H9 (cell line): Measurements from ENCODE around the gene KATNIP. TPM values are rescaled to one million over a fixed set of nuclear protein-coding genes. Genes with fewer than 3 reads are reported as not detected.
A peak's percentile ranks its signal among the peaks of the same experiment; 100 is the strongest.

Source experiments
- DNase-seq: peaks from one replicate; pipeline ENCODE4 v3.0.0-alpha.2; 2017
- H2AFZ ChIP-seq: one replicate; pipeline ENCODE4 v1.6.1; 2013; ENCODE audit warnings: mild to moderate bottlenecking, low read length, control low read depth, moderate library complexity
- H2AK5ac ChIP-seq: 2 replicates; pipeline ENCODE4 v1.6.1; 2013; ENCODE audit warnings: low read length, control low read depth, mixed read lengths; ENCODE audit not compliant: insufficient read length
- H2BK120ac ChIP-seq: one replicate; pipeline ENCODE4 v1.6.1; 2013; ENCODE audit warnings: low read depth, mild to moderate bottlenecking, low read length, control low read depth, inconsistent platforms; ENCODE audit not compliant: poor library complexity, severe bottlenecking
- H2BK12ac ChIP-seq: 2 replicates; pipeline ENCODE4 v1.6.1; 2013; ENCODE audit warnings: low read length, control low read depth, mixed read lengths, low read depth; ENCODE audit not compliant: insufficient read length
- H2BK15ac ChIP-seq: 2 replicates; pipeline ENCODE4 v1.6.1; 2013; ENCODE audit warnings: low read depth, low read length, control low read depth
- H2BK20ac ChIP-seq: one replicate; pipeline ENCODE4 v1.6.1; 2013; ENCODE audit warnings: low read depth, mild to moderate bottlenecking, low read length, control low read depth, inconsistent platforms; ENCODE audit not compliant: poor library complexity, severe bottlenecking
- H2BK5ac ChIP-seq: 2 replicates; pipeline ENCODE4 v1.6.1; 2013; ENCODE audit warnings: low read length, control low read depth, mixed read lengths; ENCODE audit not compliant: insufficient read length
- H3K14ac ChIP-seq: 2 replicates; pipeline ENCODE4 v1.6.1; 2013; ENCODE audit warnings: low read length, control low read depth; ENCODE audit not compliant: insufficient read depth
- H3K18ac ChIP-seq: 2 replicates; pipeline ENCODE4 v1.6.1; 2013; ENCODE audit warnings: low read depth, mild to moderate bottlenecking, mixed read lengths, low read length, control low read depth; ENCODE audit not compliant: insufficient read length
- H3K23ac ChIP-seq: 2 replicates; pipeline ENCODE4 v1.6.1; 2013; ENCODE audit warnings: low read length, control low read depth, mixed read lengths, low read depth; ENCODE audit not compliant: insufficient read length
- H3K23me2 ChIP-seq: 2 replicates; pipeline ENCODE4 v1.6.1; 2013; ENCODE audit warnings: low read depth, mild to moderate bottlenecking, mixed read lengths, low read length, control low read depth; ENCODE audit not compliant: insufficient read length, poor library complexity, severe bottlenecking
- H3K27ac ChIP-seq: 2 replicates; pipeline ENCODE4 v1.5.1; 2013; ENCODE audit warnings: low read length, control low read depth, mixed read lengths, low read depth; ENCODE audit not compliant: insufficient read length
- H3K27me3 ChIP-seq: 2 replicates; pipeline ENCODE4 v1.6.1; 2013; ENCODE audit warnings: low read length, control low read depth, inconsistent platforms; ENCODE audit not compliant: insufficient read depth
- H3K4ac ChIP-seq: 2 replicates; pipeline ENCODE4 v1.6.1; 2013; ENCODE audit warnings: low read depth, mild to moderate bottlenecking, control low read depth, inconsistent platforms, low read length, moderate library complexity
- H3K4me1 ChIP-seq: 2 replicates; pipeline ENCODE4 v1.6.1; 2013; ENCODE audit warnings: low read length, control low read depth, inconsistent platforms; ENCODE audit not compliant: insufficient read depth
- H3K4me2 ChIP-seq: 2 replicates; pipeline ENCODE4 v1.6.1; 2013; ENCODE audit warnings: low read length, control low read depth, mixed read lengths; ENCODE audit not compliant: insufficient read length, insufficient read depth
- H3K56ac ChIP-seq: 2 replicates; pipeline ENCODE4 v1.6.1; 2013; ENCODE audit warnings: low read depth, mild to moderate bottlenecking, mixed read lengths, low read length, control low read depth; ENCODE audit not compliant: insufficient read length
- H3K79me1 ChIP-seq: 2 replicates; pipeline ENCODE4 v1.6.1; 2013; ENCODE audit warnings: low read depth, mild to moderate bottlenecking, moderate library complexity, low read length, control low read depth, inconsistent platforms; ENCODE audit not compliant: insufficient read depth, poor library complexity, severe bottlenecking
- H3K79me2 ChIP-seq: 2 replicates; pipeline ENCODE4 v1.6.1; 2013; ENCODE audit warnings: low read length, control low read depth, inconsistent platforms; ENCODE audit not compliant: insufficient read depth
- H3K9ac ChIP-seq: 2 replicates; pipeline ENCODE4 v1.6.1; 2013; ENCODE audit warnings: low read length, control low read depth, mixed read lengths; ENCODE audit not compliant: insufficient read length; ENCODE audit errors: extremely low read depth
- H3K9me3 ChIP-seq: one replicate; pipeline ENCODE4 v1.6.1; 2013; ENCODE audit warnings: low read depth, low read length, inconsistent platforms; ENCODE audit not compliant: control insufficient read depth
- H3T11ph ChIP-seq: one replicate; pipeline ENCODE4 v1.6.1; 2013; ENCODE audit warnings: mild to moderate bottlenecking, low read length, control low read depth, inconsistent platforms
- H4K20me1 ChIP-seq: one replicate; pipeline ENCODE4 v1.6.1; 2013; ENCODE audit not compliant: control insufficient read depth, insufficient read length, insufficient read depth
- H4K5ac ChIP-seq: 2 replicates; pipeline ENCODE4 v1.6.1; 2013; ENCODE audit warnings: low read depth, mild to moderate bottlenecking, mixed read lengths, low read length, control low read depth; ENCODE audit not compliant: insufficient read length
- H4K8ac ChIP-seq: replicated peaks from 2 replicates; pipeline ENCODE4 v1.6.1; 2013; ENCODE audit warnings: low read length, control low read depth, mixed read lengths, low read depth; ENCODE audit not compliant: insufficient read length
- H4K91ac ChIP-seq: 2 replicates; pipeline ENCODE4 v1.6.1; 2013; ENCODE audit warnings: low read depth, mild to moderate bottlenecking, moderate library complexity, mixed read lengths, low read length, control low read depth; ENCODE audit not compliant: insufficient read length
- H3K27ac Mint-ChIP-seq, 3 experiments: 2 replicates in 2 of 3; 3 replicates in 1 of 3; pipeline ENCODE4 v1.8.0; 2020 to 2021; ENCODE audit warnings: mixed read lengths in 3 of 3, mild to moderate bottlenecking in 1 of 3, moderate library complexity in 1 of 3
- H3K27me3 Mint-ChIP-seq: 2 replicates; pipeline ENCODE4 v1.8.0; 2021; ENCODE audit warnings: low read depth, mild to moderate bottlenecking, moderate library complexity, mixed read lengths
- H3K36me3 Mint-ChIP-seq, 3 experiments: 2 replicates in 2 of 3; 3 replicates in 1 of 3; pipeline ENCODE4 v1.8.0; 2020 to 2021; ENCODE audit warnings: low read depth in 3 of 3, mixed read lengths in 3 of 3; ENCODE audit not compliant: insufficient read depth in 1 of 3
- H3K4me1 Mint-ChIP-seq, 2 experiments: 2 replicates each; pipeline ENCODE4 v1.8.0; 2020; ENCODE audit warnings: mixed read lengths in 2 of 2
- H3K4me3 Mint-ChIP-seq, 2 experiments: 2 replicates in 1 of 2; 3 replicates in 1 of 2; pipeline ENCODE4 v1.8.0; 2020 to 2021; ENCODE audit warnings: mild to moderate bottlenecking in 2 of 2, mixed read lengths in 2 of 2, moderate library complexity in 1 of 2
- H3K9me3 Mint-ChIP-seq, 2 experiments: 2 replicates in 1 of 2; 3 replicates in 1 of 2; pipeline ENCODE4 v1.8.0; 2020; ENCODE audit warnings: mild to moderate bottlenecking in 2 of 2, mixed read lengths in 2 of 2, moderate library complexity in 1 of 2
- CTCF ChIP-seq: fragments of 200-600 bp; sonication (generic); conservative IDR thresholded peaks from 3 replicates; pipeline ENCODE4 v1.8.0; 2021; ENCODE audit warnings: antibody characterized with exemption, mild to moderate bottlenecking
- WGBS: extraction: QIAGEN DNeasy Blood & Tissue Kit; methylation state at CpG from one replicate; pipeline ENCODE4 v1.1.7; 2013; ENCODE audit warnings: missing lambda C conversion rate, low lambda C conversion rate, mixed read lengths; ENCODE audit not compliant: insufficient read length; ENCODE audit errors: extremely low coverage; 5-methylcytosine and 5-hydroxymethylcytosine counted together
- total RNA-seq: library from RNA; stranded (reverse); gene quantifications from 2 replicates; pipeline ENCODE4 v1.2.1, GENCODE V29; 2021

The KATNIP gene
- total RNA-seq, 1 experiment from 2014 or later, result 13.2 TPM

- H3K9me3 Mint-ChIP-seq, result no peaks in the 10 kb centered on the region
- Histone ChIP-seq H3K27me3 (no peaks in the 10 kb centered on the region), H3K9ac (no peak overlapping the region), H4K8ac (no peak overlapping the region), H3K4me2 (no peak overlapping the region), H3K9me3 (no peaks in the 10 kb centered on the region), H3T11ph (no peak overlapping the region), H4K20me1 (no peaks in the 10 kb centered on the region), H3K4me1 (no peaks in the 10 kb centered on the region), H3K23ac (no peak overlapping the region), H3K56ac (no peak overlapping the region), H3K79me2 (no peaks in the 10 kb centered on the region), H2BK20ac (no peak overlapping the region), H3K23me2 (no peaks in the 10 kb centered on the region), H2BK5ac (no peak overlapping the region), H3K14ac (no peak overlapping the region), H3K27ac (no peak overlapping the region), H2AK5ac (no peak overlapping the region), H2BK15ac (no peak overlapping the region), H3K18ac (no peak overlapping the region), H4K91ac (no peak overlapping the region), H3K79me1 (no peaks in the 10 kb centered on the region), H2AFZ (no peak overlapping the region), H2BK12ac (no peak overlapping the region), H4K5ac (no peak overlapping the region), H2BK120ac (no peak overlapping the region), H3K4ac (no peak overlapping the region)
- no peak overlapping the region for H3K4me3 Mint-ChIP-seq
- no CpG with 5 or more reads among the region's 6 CpGs for WGBS
- peaks cover 11 to 76% (median 62%) of the 10 kb centered on the region in 3 experiments; a peak in 6 of 7 replicates for H3K36me3 Mint-ChIP-seq
- no peaks in the 10 kb centered on the region for H3K27me3 Mint-ChIP-seq
- peak overlapping the region in 1 of 3 experiments; percentile 75; a peak in 1 of 7 replicates for H3K27ac Mint-ChIP-seq
- peaks cover 4 to 9% of the 10 kb centered on the region in 2 experiments; a peak in 3 of 4 replicates for H3K4me1 Mint-ChIP-seq
- no peak for TF ChIP-seq CTCF
- no peak for DNase-seq
Observed at GRCh38 chr16:27522173-27522707, 27.7 kb upstream of the KATNIP start.
